DOHH2 (cell line): ENCODE data around the gene IGLON5.

Source experiments
- H3F3A ChIP-seq: fragments of 200-600 bp; sonication (generic), shearing (Covaris generic); 2 replicates; pipeline ENCODE4 v1.6.0; 2016; ENCODE audit warnings: antibody characterized with exemption, mild to moderate bottlenecking; ENCODE audit not compliant: control insufficient read depth, insufficient read depth
- H3K27ac ChIP-seq: fragments of 200-600 bp; sonication (generic); 2 replicates; pipeline ENCODE4 v1.5.1; 2014; ENCODE audit warnings: low read depth, mild to moderate bottlenecking, low read length, moderate library complexity
- H3K27me3 ChIP-seq: fragments of 200-600 bp; sonication (generic); 2 replicates; pipeline ENCODE4 v1.6.1; 2014; ENCODE audit warnings: mild to moderate bottlenecking, low read length, mixed read lengths; ENCODE audit not compliant: control insufficient read depth
- H3K36me3 ChIP-seq: fragments of 200-600 bp; sonication (generic); 2 replicates; pipeline ENCODE4 v1.6.1; 2014; ENCODE audit warnings: mild to moderate bottlenecking, low read length, moderate library complexity, mixed read lengths; ENCODE audit not compliant: control insufficient read depth
- H3K4me1 ChIP-seq: fragments of 200-600 bp; sonication (generic); 2 replicates; pipeline ENCODE4 v1.6.1; 2014; ENCODE audit warnings: mild to moderate bottlenecking, low read length, mixed read lengths; ENCODE audit not compliant: control insufficient read depth
- H3K4me2 ChIP-seq: fragments of 200-600 bp; sonication (generic); 2 replicates; pipeline ENCODE4 v1.6.0; 2014; ENCODE audit warnings: mild to moderate bottlenecking, low read length, moderate library complexity
- H3K4me3 ChIP-seq: fragments of 200-600 bp; sonication (generic); 2 replicates; pipeline ENCODE4 v1.5.1; 2014; ENCODE audit warnings: mild to moderate bottlenecking, low read length, mixed read lengths
- H3K79me2 ChIP-seq: fragments of 200-600 bp; sonication (generic); 2 replicates; pipeline ENCODE4 v1.6.1; 2014; ENCODE audit warnings: mild to moderate bottlenecking, low read length, mixed read lengths; ENCODE audit not compliant: control insufficient read depth
- H3K9me2 ChIP-seq: fragments of 200-600 bp; sonication (generic); replicated peaks from 2 replicates; pipeline ENCODE4 v1.6.1; 2014; ENCODE audit warnings: mild to moderate bottlenecking, low read length, mixed read lengths; ENCODE audit not compliant: control insufficient read depth
- H3K9me3 ChIP-seq: fragments of 200-600 bp; sonication (generic); 2 replicates; pipeline ENCODE4 v1.6.1; 2014; ENCODE audit warnings: antibody characterized with exemption, low read length, mixed read lengths; ENCODE audit not compliant: control insufficient read depth, insufficient read depth
- H4K20me1 ChIP-seq: fragments of 200-600 bp; sonication (generic); 2 replicates; pipeline ENCODE4 v1.6.0; 2014; ENCODE audit warnings: low read depth, mild to moderate bottlenecking, antibody characterized with exemption, low read length, moderate library complexity; ENCODE audit not compliant: control insufficient read depth, insufficient read depth
- CTCF ChIP-seq: fragments of 200-600 bp; sonication (generic); IDR thresholded peaks from one replicate; pipeline ENCODE4 v1.5.1; 2014; ENCODE audit warnings: antibody characterized with exemption, mild to moderate bottlenecking, low read depth, low read length; ENCODE audit not compliant: poor library complexity, severe bottlenecking
- EZH2phosphoT487 ChIP-seq: fragments of 200-600 bp; sonication (generic); IDR thresholded peaks from 2 replicates; pipeline ENCODE4 v1.6.1; 2017; ENCODE audit warnings: borderline replicate concordance, mild to moderate bottlenecking, antibody characterized with exemption, low read length, moderate library complexity, mixed read lengths

Gene IGLON5

DNA sequence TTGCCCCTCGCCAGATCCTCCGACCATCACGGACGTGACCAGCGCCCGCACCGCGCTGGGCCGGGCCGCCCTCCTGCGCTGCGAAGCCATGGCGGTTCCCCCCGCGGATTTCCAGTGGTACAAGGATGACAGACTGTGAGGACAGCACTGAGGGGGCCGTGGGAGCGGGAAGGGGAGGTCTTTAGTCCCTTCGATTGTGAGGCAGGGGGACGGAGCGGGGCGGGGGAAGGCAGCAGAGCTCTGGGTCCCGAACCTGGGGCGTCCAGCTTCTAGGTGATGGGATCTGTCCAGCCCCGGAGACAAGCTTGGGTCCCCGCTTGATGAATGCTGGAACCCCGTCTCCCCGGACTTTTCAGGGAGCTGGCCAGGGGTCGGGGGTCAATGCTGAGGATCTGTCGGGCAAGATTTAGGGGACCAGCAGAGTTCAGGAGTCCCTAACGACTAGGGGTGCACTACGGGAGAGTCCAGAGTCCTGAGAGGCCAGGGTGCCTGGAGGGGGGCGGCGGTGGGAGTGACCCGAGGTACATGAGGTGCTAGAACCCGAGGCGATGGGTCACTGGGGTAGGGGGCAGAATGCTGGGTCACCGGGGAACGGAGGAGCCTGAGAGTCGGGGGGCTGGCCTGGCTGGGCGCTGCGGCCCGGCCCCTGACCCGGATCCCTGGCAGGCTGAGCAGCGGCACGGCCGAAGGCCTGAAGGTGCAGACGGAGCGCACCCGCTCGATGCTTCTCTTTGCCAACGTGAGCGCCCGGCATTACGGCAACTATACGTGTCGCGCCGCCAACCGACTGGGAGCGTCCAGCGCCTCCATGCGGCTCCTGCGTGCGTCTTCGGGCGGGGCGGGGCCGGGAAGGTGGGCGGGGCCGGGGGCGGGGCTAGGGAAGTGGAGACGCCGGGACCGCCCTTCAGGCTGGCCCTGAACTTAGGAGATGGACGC is 15.9 kb downstream of the IGLON5 start:
- Histone ChIP-seq H3K4me3 (no peak overlapping the region), H3K4me1 (no peaks in the 10 kb centered on the region), H3K9me3 (no peaks in the 10 kb centered on the region), H3K36me3 (no peaks in the 10 kb centered on the region), H4K20me1 (no peaks in the 10 kb centered on the region), H3K79me2 (no peaks in the 10 kb centered on the region), H3K4me2 (no peak overlapping the region), H3K9me2 (no peaks in the 10 kb centered on the region), H3K27me3 (no peaks in the 10 kb centered on the region), H3K27ac (no peak overlapping the region), H3F3A (no peaks in the 10 kb centered on the region)
- TF ChIP-seq EZH2phosphoT487 (no peak), CTCF (no peak)

DNA sequence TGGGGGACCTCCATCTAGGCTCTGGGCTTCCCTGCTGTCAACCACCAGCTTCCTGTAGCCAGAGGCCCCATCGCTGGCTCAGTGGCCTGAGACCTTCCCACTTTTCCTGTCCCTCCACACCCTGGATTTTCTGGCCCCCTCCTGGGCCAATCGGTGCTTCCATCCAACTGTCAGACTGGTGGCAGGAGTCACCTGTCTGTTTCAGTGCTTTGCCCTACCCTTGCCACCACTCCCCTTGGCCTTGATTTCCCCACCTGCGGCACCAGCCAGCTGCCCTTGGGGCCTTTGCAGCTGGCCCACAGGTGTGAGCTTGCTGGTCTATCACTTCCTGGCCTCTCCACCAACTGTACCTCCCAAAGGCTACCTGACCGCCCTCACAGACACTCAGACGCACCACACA is 18.0 kb downstream of the IGLON5 start:
- H3K79me2 ChIP-seq = no peaks in the 10 kb centered on the region
- H3K4me2 ChIP-seq = no peak overlapping the region
- H3K4me1 ChIP-seq = no peaks in the 10 kb centered on the region
- H3K9me2 ChIP-seq = no peaks in the 10 kb centered on the region
- H3K4me3 ChIP-seq = no peak overlapping the region
- no peaks in the 10 kb centered on the region for H3K36me3 ChIP-seq
- H3K9me3 ChIP-seq = no peaks in the 10 kb centered on the region
- TF ChIP-seq CTCF (no peak), EZH2phosphoT487 (no peak)
- no peaks in the 10 kb centered on the region for H3K27me3 ChIP-seq
- no peaks in the 10 kb centered on the region for H3F3A ChIP-seq
- no peaks in the 10 kb centered on the region for H4K20me1 ChIP-seq
- no peak overlapping the region for H3K27ac ChIP-seq

- no peaks in the 10 kb centered on the region for H3K36me3 ChIP-seq
- H3K4me1 ChIP-seq = no peaks in the 10 kb centered on the region
- H3K79me2 ChIP-seq = no peaks in the 10 kb centered on the region
- no peaks in the 10 kb centered on the region for H3F3A ChIP-seq
- H3K4me2 ChIP-seq = no peak overlapping the region
- no peaks in the 10 kb centered on the region for H3K9me3 ChIP-seq
- no peak overlapping the region for H3K27ac ChIP-seq
- no peaks in the 10 kb centered on the region for H3K9me2 ChIP-seq
- H4K20me1 ChIP-seq = no peaks in the 10 kb centered on the region
- H3K4me3 ChIP-seq = no peak overlapping the region
- no peak for TF ChIP-seq EZH2phosphoT487
- no peak for TF ChIP-seq CTCF
- no peaks in the 10 kb centered on the region for H3K27me3 ChIP-seq
These were observed 18.9 kb downstream of the IGLON5 start for GRCh38 chr19:51330366-51330765.
